ENCODE measurements around the gene ARHGAP44.

GRCh38 chr17:12983991-12984884, 194.9 kb downstream of the ARHGAP44 start:
- TF ChIP-seq GATA2 (IDR thresholded peaks at IDR 0.05; ENCODE audit: low read depth, low read length) (no peak), GATA3 (IDR thresholded peaks at IDR 0.05; ENCODE audit: low read depth, low read length) (no peak)
